H9 (cell line): ENCODE results near the gene OPRL1. TPM values are rescaled to one million over a fixed set of nuclear protein-coding genes. Genes with fewer than 3 reads are reported as not detected.
A peak's percentile ranks its signal among the peaks of the same experiment; 100 is the strongest.

Source experiments
- DNase-seq: peaks from one replicate; pipeline ENCODE4 v3.0.0-alpha.2; 2017
- H2AFZ ChIP-seq: one replicate; pipeline ENCODE4 v1.6.1; 2013; ENCODE audit warnings: mild to moderate bottlenecking, low read length, control low read depth, moderate library complexity
- H2AK5ac ChIP-seq: 2 replicates; pipeline ENCODE4 v1.6.1; 2013; ENCODE audit warnings: low read length, control low read depth, mixed read lengths; ENCODE audit not compliant: insufficient read length
- H2BK120ac ChIP-seq: one replicate; pipeline ENCODE4 v1.6.1; 2013; ENCODE audit warnings: low read depth, mild to moderate bottlenecking, low read length, control low read depth, inconsistent platforms; ENCODE audit not compliant: poor library complexity, severe bottlenecking
- H2BK12ac ChIP-seq: 2 replicates; pipeline ENCODE4 v1.6.1; 2013; ENCODE audit warnings: low read length, control low read depth, mixed read lengths, low read depth; ENCODE audit not compliant: insufficient read length
- H2BK15ac ChIP-seq: 2 replicates; pipeline ENCODE4 v1.6.1; 2013; ENCODE audit warnings: low read depth, low read length, control low read depth
- H2BK20ac ChIP-seq: one replicate; pipeline ENCODE4 v1.6.1; 2013; ENCODE audit warnings: low read depth, mild to moderate bottlenecking, low read length, control low read depth, inconsistent platforms; ENCODE audit not compliant: poor library complexity, severe bottlenecking
- H2BK5ac ChIP-seq: 2 replicates; pipeline ENCODE4 v1.6.1; 2013; ENCODE audit warnings: low read length, control low read depth, mixed read lengths; ENCODE audit not compliant: insufficient read length
- H3K14ac ChIP-seq: 2 replicates; pipeline ENCODE4 v1.6.1; 2013; ENCODE audit warnings: low read length, control low read depth; ENCODE audit not compliant: insufficient read depth
- H3K18ac ChIP-seq: 2 replicates; pipeline ENCODE4 v1.6.1; 2013; ENCODE audit warnings: low read depth, mild to moderate bottlenecking, mixed read lengths, low read length, control low read depth; ENCODE audit not compliant: insufficient read length
- H3K23ac ChIP-seq: 2 replicates; pipeline ENCODE4 v1.6.1; 2013; ENCODE audit warnings: low read length, control low read depth, mixed read lengths, low read depth; ENCODE audit not compliant: insufficient read length
- H3K23me2 ChIP-seq: 2 replicates; pipeline ENCODE4 v1.6.1; 2013; ENCODE audit warnings: low read depth, mild to moderate bottlenecking, mixed read lengths, low read length, control low read depth; ENCODE audit not compliant: insufficient read length, poor library complexity, severe bottlenecking
- H3K27ac ChIP-seq: 2 replicates; pipeline ENCODE4 v1.5.1; 2013; ENCODE audit warnings: low read length, control low read depth, mixed read lengths, low read depth; ENCODE audit not compliant: insufficient read length
- H3K27me3 ChIP-seq: 2 replicates; pipeline ENCODE4 v1.6.1; 2013; ENCODE audit warnings: low read length, control low read depth, inconsistent platforms; ENCODE audit not compliant: insufficient read depth
- H3K4ac ChIP-seq: 2 replicates; pipeline ENCODE4 v1.6.1; 2013; ENCODE audit warnings: low read depth, mild to moderate bottlenecking, control low read depth, inconsistent platforms, low read length, moderate library complexity
- H3K4me1 ChIP-seq: 2 replicates; pipeline ENCODE4 v1.6.1; 2013; ENCODE audit warnings: low read length, control low read depth, inconsistent platforms; ENCODE audit not compliant: insufficient read depth
- H3K4me2 ChIP-seq: 2 replicates; pipeline ENCODE4 v1.6.1; 2013; ENCODE audit warnings: low read length, control low read depth, mixed read lengths; ENCODE audit not compliant: insufficient read length, insufficient read depth
- H3K56ac ChIP-seq: 2 replicates; pipeline ENCODE4 v1.6.1; 2013; ENCODE audit warnings: low read depth, mild to moderate bottlenecking, mixed read lengths, low read length, control low read depth; ENCODE audit not compliant: insufficient read length
- H3K79me1 ChIP-seq: 2 replicates; pipeline ENCODE4 v1.6.1; 2013; ENCODE audit warnings: low read depth, mild to moderate bottlenecking, moderate library complexity, low read length, control low read depth, inconsistent platforms; ENCODE audit not compliant: insufficient read depth, poor library complexity, severe bottlenecking
- H3K79me2 ChIP-seq: 2 replicates; pipeline ENCODE4 v1.6.1; 2013; ENCODE audit warnings: low read length, control low read depth, inconsistent platforms; ENCODE audit not compliant: insufficient read depth
- H3K9ac ChIP-seq: 2 replicates; pipeline ENCODE4 v1.6.1; 2013; ENCODE audit warnings: low read length, control low read depth, mixed read lengths; ENCODE audit not compliant: insufficient read length; ENCODE audit errors: extremely low read depth
- H3K9me3 ChIP-seq: one replicate; pipeline ENCODE4 v1.6.1; 2013; ENCODE audit warnings: low read depth, low read length, inconsistent platforms; ENCODE audit not compliant: control insufficient read depth
- H3T11ph ChIP-seq: one replicate; pipeline ENCODE4 v1.6.1; 2013; ENCODE audit warnings: mild to moderate bottlenecking, low read length, control low read depth, inconsistent platforms
- H4K20me1 ChIP-seq: one replicate; pipeline ENCODE4 v1.6.1; 2013; ENCODE audit not compliant: control insufficient read depth, insufficient read length, insufficient read depth
- H4K5ac ChIP-seq: 2 replicates; pipeline ENCODE4 v1.6.1; 2013; ENCODE audit warnings: low read depth, mild to moderate bottlenecking, mixed read lengths, low read length, control low read depth; ENCODE audit not compliant: insufficient read length
- H4K8ac ChIP-seq: replicated peaks from 2 replicates; pipeline ENCODE4 v1.6.1; 2013; ENCODE audit warnings: low read length, control low read depth, mixed read lengths, low read depth; ENCODE audit not compliant: insufficient read length
- H4K91ac ChIP-seq: 2 replicates; pipeline ENCODE4 v1.6.1; 2013; ENCODE audit warnings: low read depth, mild to moderate bottlenecking, moderate library complexity, mixed read lengths, low read length, control low read depth; ENCODE audit not compliant: insufficient read length
- H3K27ac Mint-ChIP-seq, 3 experiments: 2 replicates in 2 of 3; 3 replicates in 1 of 3; pipeline ENCODE4 v1.8.0; 2020 to 2021; ENCODE audit warnings: mixed read lengths in 3 of 3, mild to moderate bottlenecking in 1 of 3, moderate library complexity in 1 of 3
- H3K27me3 Mint-ChIP-seq: 2 replicates; pipeline ENCODE4 v1.8.0; 2021; ENCODE audit warnings: low read depth, mild to moderate bottlenecking, moderate library complexity, mixed read lengths
- H3K36me3 Mint-ChIP-seq, 3 experiments: 2 replicates in 2 of 3; 3 replicates in 1 of 3; pipeline ENCODE4 v1.8.0; 2020 to 2021; ENCODE audit warnings: low read depth in 3 of 3, mixed read lengths in 3 of 3; ENCODE audit not compliant: insufficient read depth in 1 of 3
- H3K4me1 Mint-ChIP-seq, 2 experiments: 2 replicates each; pipeline ENCODE4 v1.8.0; 2020; ENCODE audit warnings: mixed read lengths in 2 of 2
- H3K4me3 Mint-ChIP-seq, 2 experiments: 2 replicates in 1 of 2; 3 replicates in 1 of 2; pipeline ENCODE4 v1.8.0; 2020 to 2021; ENCODE audit warnings: mild to moderate bottlenecking in 2 of 2, mixed read lengths in 2 of 2, moderate library complexity in 1 of 2
- H3K9me3 Mint-ChIP-seq, 2 experiments: 2 replicates in 1 of 2; 3 replicates in 1 of 2; pipeline ENCODE4 v1.8.0; 2020; ENCODE audit warnings: mild to moderate bottlenecking in 2 of 2, mixed read lengths in 2 of 2, moderate library complexity in 1 of 2
- CTCF ChIP-seq: fragments of 200-600 bp; sonication (generic); conservative IDR thresholded peaks from 3 replicates; pipeline ENCODE4 v1.8.0; 2021; ENCODE audit warnings: antibody characterized with exemption, mild to moderate bottlenecking
- WGBS: extraction: QIAGEN DNeasy Blood & Tissue Kit; methylation state at CpG from one replicate; pipeline ENCODE4 v1.1.7; 2013; ENCODE audit warnings: missing lambda C conversion rate, low lambda C conversion rate, mixed read lengths; ENCODE audit not compliant: insufficient read length; ENCODE audit errors: extremely low coverage; 5-methylcytosine and 5-hydroxymethylcytosine counted together
- total RNA-seq: library from RNA; stranded (reverse); gene quantifications from 2 replicates; pipeline ENCODE4 v1.2.1, GENCODE V29; 2021

Gene OPRL1
- total RNA-seq, 1 experiment from 2014 or later: 0.90 TPM

GRCh38 chr20:64041040-64041780 lies 38.7 kb upstream of the OPRL1 start:
- no peak for TF ChIP-seq CTCF
- Histone ChIP-seq H3K18ac (no peak overlapping the region), H2BK120ac (no peak overlapping the region), H2AFZ (no peak overlapping the region), H2BK15ac (no peak overlapping the region), H3K23ac (no peak overlapping the region), H2BK12ac (no peak overlapping the region), H3K14ac (no peak overlapping the region; the same call in 1 of the 2 replicates), H3K4ac (no peak overlapping the region), H3K4me2 (no peak overlapping the region), H3T11ph (no peak overlapping the region), H4K8ac (no peak overlapping the region), H4K20me1 (no peaks in the 10 kb centered on the region), H4K91ac (no peak overlapping the region), H2BK5ac (no peak overlapping the region), H3K56ac (no peak overlapping the region), H3K9ac (no peak overlapping the region), H3K23me2 (peaks cover 14% of the 10 kb centered on the region), H3K27me3 (peaks cover 18% of the 10 kb centered on the region; the same call in 1 of the 2 replicates), H3K27ac (no peak overlapping the region), H2BK20ac (no peak overlapping the region), H3K79me2 (no peaks in the 10 kb centered on the region), H2AK5ac (no peak overlapping the region), H4K5ac (no peak overlapping the region), H3K4me1 (peaks cover 5% of the 10 kb centered on the region; the same call in 1 of the 2 replicates), H3K79me1 (no peaks in the 10 kb centered on the region), H3K9me3 (no peaks in the 10 kb centered on the region)
- no CpG with 5 or more reads among the region's 15 CpGs for WGBS
- no peaks in the 10 kb centered on the region; a peak in 1 of 7 replicates for H3K36me3 Mint-ChIP-seq
- no peak overlapping the region for H3K27ac Mint-ChIP-seq
- no peak for DNase-seq
- H3K9me3 Mint-ChIP-seq: peaks cover 0 to 2% of the 10 kb centered on the region in 2 experiments; a peak in 2 of 5 replicates
- H3K4me3 Mint-ChIP-seq: peak overlapping the region in 1 of 2 experiments; percentile 46; a peak in 2 of 5 replicates
- H3K27me3 Mint-ChIP-seq: peaks cover 72% of the 10 kb centered on the region
- peaks cover 25 to 31% of the 10 kb centered on the region in 2 experiments for H3K4me1 Mint-ChIP-seq
